GM18499 (cell line): ENCODE data around the gene SYNM.

Source experiments
- ATAC-seq: cut with Tn5 transposase; IDR thresholded peaks from one replicate; pipeline ENCODE4 v1.9.1; 2021; ENCODE audit warnings: moderate number of reproducible peaks; ENCODE audit not compliant: insufficient read depth, unreplicated experiment

SYNM gene

GRCh38 chr15:99121691-99122410 is 17.0 kb downstream of the SYNM start:
- ATAC-seq: no peak

- no peak for ATAC-seq
Measured at GRCh38 chr15:99122831-99123712, 18.2 kb downstream of the SYNM start.

- no peak for ATAC-seq
Measured at GRCh38 chr15:99123713-99124451, 19.0 kb downstream of the SYNM start.

DNA sequence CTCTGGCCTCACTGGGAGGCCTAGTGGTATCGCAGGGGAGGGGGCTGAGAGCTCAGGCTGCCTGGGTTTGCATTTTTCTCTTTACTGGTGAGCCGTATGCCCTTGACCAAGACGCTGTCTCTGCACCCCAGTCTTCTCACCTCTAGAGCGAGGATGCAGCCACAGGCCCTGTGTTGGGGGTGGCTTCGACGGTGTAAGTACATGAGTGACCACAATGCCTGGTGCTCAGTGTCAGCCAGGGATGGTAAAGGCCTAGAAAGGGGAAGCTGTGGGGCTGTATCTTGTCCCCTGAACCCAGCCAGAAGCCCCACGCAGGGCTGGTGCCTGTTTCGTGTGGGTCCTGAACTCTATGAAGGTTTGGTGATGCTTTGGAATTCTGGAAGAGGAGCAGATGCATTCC is 19.8 kb downstream of the SYNM start:
- ATAC-seq: no peak

GRCh38 chr15:99125061-99125891 is 20.4 kb downstream of the SYNM start:
- no peak for ATAC-seq

- no peak for ATAC-seq
Measured at GRCh38 chr15:99126131-99126588, 21.3 kb downstream of the SYNM start.

- ATAC-seq: no peak
Measured at GRCh38 chr15:99126930-99127329, 22.1 kb downstream of the SYNM start.

- no peak for ATAC-seq
Measured at GRCh38 chr15:99127773-99128172, 22.9 kb downstream of the SYNM start.

DNA sequence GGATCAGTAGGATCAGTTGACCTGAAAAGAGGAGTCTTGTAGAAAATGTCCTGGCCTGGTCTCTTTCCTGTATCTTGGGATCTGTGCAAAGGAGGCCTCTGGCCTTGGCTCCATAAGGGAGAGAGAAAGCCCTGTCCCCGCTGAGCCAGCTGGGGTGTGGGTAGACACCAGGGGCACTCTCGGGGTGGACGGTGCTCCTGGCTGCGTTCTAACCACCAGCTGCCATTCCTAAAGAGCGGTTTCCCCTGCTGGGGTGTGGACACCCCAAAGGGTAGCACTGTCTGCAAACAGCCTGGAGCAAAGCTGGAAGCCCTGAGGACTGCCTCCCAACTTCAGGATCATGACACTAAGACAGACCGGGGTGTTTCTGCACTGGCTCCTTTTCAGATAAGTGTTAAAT is 23.5 kb downstream of the SYNM start:
- ATAC-seq: no peak

DNA sequence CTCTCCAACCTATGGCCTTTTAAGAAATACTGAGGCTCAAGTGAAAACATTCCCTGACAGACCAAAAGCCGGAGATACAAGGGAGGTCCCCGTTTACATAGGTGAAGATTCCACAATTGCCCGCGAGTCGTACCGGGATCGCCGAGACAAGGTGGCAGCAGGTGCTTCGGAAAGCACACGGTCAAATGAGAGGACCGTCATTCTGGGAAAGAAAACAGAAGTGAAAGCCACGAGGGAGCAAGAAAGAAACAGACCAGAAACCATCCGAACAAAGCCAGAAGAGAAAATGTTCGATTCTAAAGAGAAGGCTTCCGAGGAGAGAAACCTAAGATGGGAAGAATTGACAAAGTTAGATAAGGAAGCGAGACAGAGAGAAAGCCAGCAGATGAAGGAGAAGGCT is 24.8 kb downstream of the SYNM start:
- ATAC-seq: no peak

- ATAC-seq: no peak
Measured at GRCh38 chr15:99130314-99130713, 25.4 kb downstream of the SYNM start.

GRCh38 chr15:99130765-99131440 is 26.0 kb downstream of the SYNM start:
- ATAC-seq: no peak

DNA sequence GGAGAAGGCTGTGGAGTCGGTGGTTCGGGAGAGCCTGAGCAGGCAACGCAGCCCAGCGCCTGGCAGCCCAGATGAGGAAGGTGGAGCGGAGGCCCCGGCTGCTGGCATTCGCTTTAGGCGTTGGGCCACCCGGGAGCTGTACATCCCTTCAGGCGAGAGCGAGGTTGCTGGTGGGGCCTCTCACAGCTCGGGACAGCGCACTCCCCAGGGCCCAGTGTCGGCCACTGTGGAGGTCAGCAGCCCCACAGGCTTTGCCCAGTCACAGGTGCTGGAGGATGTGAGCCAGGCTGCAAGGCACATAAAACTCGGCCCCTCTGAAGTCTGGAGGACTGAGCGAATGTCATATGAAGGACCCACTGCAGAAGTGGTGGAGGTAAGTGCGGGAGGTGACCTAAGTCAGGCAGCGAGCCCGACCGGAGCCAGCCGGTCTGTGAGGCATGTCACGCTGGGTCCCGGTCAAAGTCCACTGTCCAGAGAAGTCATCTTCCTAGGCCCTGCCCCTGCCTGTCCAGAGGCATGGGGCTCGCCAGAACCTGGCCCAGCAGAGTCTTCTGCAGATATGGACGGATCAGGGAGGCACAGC is 26.7 kb downstream of the SYNM start:
- ATAC-seq: no peak

GRCh38 chr15:99132122-99132521 is 27.2 kb downstream of the SYNM start:
- ATAC-seq: no peak

DNA sequence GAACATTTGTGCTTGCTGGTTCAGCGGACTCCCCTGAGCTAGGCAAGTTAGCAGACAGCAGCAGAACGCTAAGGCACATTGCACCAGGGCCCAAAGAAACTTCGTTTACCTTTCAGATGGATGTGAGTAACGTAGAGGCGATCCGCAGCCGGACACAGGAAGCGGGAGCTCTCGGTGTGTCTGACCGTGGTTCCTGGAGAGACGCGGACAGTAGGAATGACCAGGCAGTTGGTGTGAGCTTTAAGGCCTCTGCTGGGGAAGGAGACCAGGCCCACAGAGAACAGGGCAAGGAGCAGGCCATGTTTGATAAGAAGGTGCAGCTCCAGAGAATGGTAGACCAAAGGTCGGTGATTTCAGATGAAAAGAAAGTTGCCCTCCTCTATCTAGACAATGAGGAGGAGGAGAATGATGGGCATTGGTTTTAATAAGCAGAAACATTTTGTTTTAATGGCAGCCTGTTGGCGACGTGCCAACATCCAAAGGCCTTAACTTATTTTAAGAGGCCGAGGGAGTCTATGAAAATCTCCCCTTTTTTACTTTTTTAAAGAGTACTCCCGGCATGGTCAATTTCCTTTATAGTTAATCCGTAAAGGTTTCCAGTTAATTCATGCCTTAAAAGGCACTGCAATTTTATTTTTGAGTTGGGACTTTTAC is 27.9 kb downstream of the SYNM start:
- no peak for ATAC-seq

DNA sequence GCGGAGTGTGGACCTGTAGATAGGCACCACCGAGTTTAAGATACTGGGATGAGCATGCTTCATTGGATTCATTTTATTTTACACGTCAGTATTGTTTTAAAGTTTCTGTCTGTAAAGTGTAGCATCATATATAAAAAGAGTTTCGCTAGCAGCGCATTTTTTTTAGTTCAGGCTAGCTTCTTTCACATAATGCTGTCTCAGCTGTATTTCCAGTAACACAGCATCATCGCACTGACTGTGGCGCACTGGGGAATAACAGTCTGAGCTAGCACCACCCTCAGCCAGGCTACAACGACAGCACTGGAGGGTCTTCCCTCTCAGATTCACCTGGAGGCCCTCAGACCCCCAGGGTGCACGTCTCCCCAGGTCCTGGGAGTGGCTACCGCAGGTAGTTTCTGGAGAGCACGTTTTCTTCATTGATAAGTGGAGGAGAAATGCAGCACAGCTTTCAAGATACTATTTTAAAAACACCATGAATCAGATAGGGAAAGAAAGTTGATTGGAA is 29.5 kb downstream of the SYNM start:
- no peak for ATAC-seq

DNA sequence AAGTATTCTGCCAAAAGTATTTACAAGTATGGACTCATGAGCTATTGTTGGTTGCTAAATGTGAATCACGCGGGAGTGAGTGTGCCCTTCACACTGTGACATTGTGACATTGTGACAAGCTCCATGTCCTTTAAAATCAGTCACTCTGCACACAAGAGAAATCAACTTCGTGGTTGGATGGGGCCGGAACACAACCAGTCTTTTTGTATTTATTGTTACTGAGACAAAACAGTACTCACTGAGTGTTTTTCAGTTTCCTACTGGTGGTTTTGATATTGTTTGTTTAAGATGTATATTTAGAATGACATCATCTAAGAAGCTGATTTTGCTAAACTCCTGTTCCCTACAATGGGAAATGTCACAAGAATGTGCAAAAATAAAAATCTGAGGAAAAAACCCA is 30.3 kb downstream of the SYNM start:
- ATAC-seq: peak; percentile 71

- ATAC-seq: no peak
Measured at GRCh38 chr15:99137111-99137546, 32.2 kb downstream of the SYNM start.
